HCT116 (cell line): ENCODE data around the gene IL17REL. TPM values are rescaled to one million over a fixed set of nuclear protein-coding genes. Genes with fewer than 3 reads are reported as not detected.

ENCODE experiments used
- ATAC-seq: fragments of 200-7000 bp; cut with Tn5 transposase; 2 replicates; pipeline ENCODE4 v1.9.1; 2020; ENCODE audit warnings: mild to moderate bottlenecking, moderate library complexity
- BruUV-seq: library from RNA; stranded (reverse); fragments of 400-500 nt; replicated peaks from 2 replicates; lab custom pipeline; 2021; lab: Mats Ljungman, UMichigan
- CTCF ChIA-PET: fragments of 300-600 bp; sonication (Branson Sonifier 250); formaldehyde crosslinking; loops from one replicate; lab custom pipeline; 2021; ENCODE audit warnings: antibody characterized with exemption; lab: Charles Lee
- POLR2A ChIA-PET: fragments of 300-600, 350-600 bp; sonication (Branson Sonifier 250); formaldehyde crosslinking; loops from one replicate; lab custom pipeline; 2021; ENCODE audit warnings: antibody characterized with exemption; lab: Charles Lee
- RAD21 ChIA-PET, 2 experiments: fragments of 300-600 bp; sonication (Branson Sonifier 250); formaldehyde crosslinking; loops; one replicate each; lab custom pipeline; 2023; ENCODE audit warnings: low total read pairs in 2 of 2; ENCODE audit not compliant: uncharacterized antibody in 2 of 2, unreplicated experiment in 2 of 2, low non-redundant PET in 1 of 2; lab: Charles Lee
- DNase-seq: peaks from one replicate; pipeline ENCODE4 v3.0.0-alpha.2; 2010; ENCODE audit warnings: low read depth, low spot score
- H2AFZ ChIP-seq: fragments of 200-600 bp; shearing (Covaris generic), sonication (generic); 2 replicates; pipeline ENCODE4 v1.6.1; 2017; ENCODE audit warnings: low read depth, mixed run types, mixed read lengths, antibody characterized with exemption, low read length; ENCODE audit not compliant: poor library complexity, severe bottlenecking
- H3K27ac ChIP-seq: 2 replicates; pipeline ENCODE4 v1.5.1; 2012; ENCODE audit warnings: low read depth, low read length
- H3K27me3 ChIP-seq: fragments of 200-600 bp; sonication (generic); 2 replicates; pipeline ENCODE4 v1.6.1; 2016; ENCODE audit warnings: mixed run types, low read length, mixed read lengths; ENCODE audit not compliant: insufficient read depth
- H3K36me3 ChIP-seq, 2 experiments: fragments of 200-500 bp in 1 of 2; fragments of 200-600 bp in 1 of 2; sonication (Bioruptor generic) in 1 of 2; sonication (generic) in 1 of 2; 2 replicates each; pipeline versions ENCODE4 v1.5.1 to v1.6.1; 2014 to 2016; ENCODE audit warnings: low read length in 2 of 2, inconsistent platforms in 1 of 2, mixed read lengths in 1 of 2, mixed run types in 1 of 2; ENCODE audit not compliant: insufficient read depth in 2 of 2, control insufficient read depth in 1 of 2
- H3K4me1 ChIP-seq, 2 experiments: fragments of 200-600 bp in 1 of 2; sonication (generic) in 1 of 2; 2 replicates each; pipeline versions ENCODE4 v1.5.1 to v1.6.1; 2012 to 2017; ENCODE audit warnings: low read length in 2 of 2, inconsistent platforms in 1 of 2, mild to moderate bottlenecking in 1 of 2, mixed read lengths in 1 of 2, mixed run types in 1 of 2, moderate library complexity in 1 of 2; ENCODE audit not compliant: insufficient read depth in 2 of 2, control insufficient read depth in 1 of 2
- H3K4me2 ChIP-seq: fragments of 200-600 bp; sonication (generic); 2 replicates; pipeline ENCODE4 v1.6.1; 2017; ENCODE audit warnings: mixed run types, low read length, mixed read lengths
- H3K4me3 ChIP-seq, 2 experiments: fragments of 200-600 bp in 1 of 2; sonication (generic) in 1 of 2; replicated peaks in 1 of 2; 2 replicates each; pipeline ENCODE4 v1.5.1; 2011 to 2016; ENCODE audit warnings: low read length in 2 of 2, control low read depth in 1 of 2, low read depth in 1 of 2, mild to moderate bottlenecking in 1 of 2, mixed read lengths in 1 of 2, mixed run types in 1 of 2
- H3K79me2 ChIP-seq: fragments of 200-600 bp; sonication (generic); 2 replicates; pipeline ENCODE4 v1.6.1; 2017; ENCODE audit warnings: mild to moderate bottlenecking, mixed run types, low read length, moderate library complexity, mixed read lengths; ENCODE audit not compliant: insufficient read depth
- H3K9ac ChIP-seq: fragments of 200-600 bp; sonication (generic); 2 replicates; pipeline ENCODE4 v1.6.1; 2016; ENCODE audit warnings: low read length, mixed read lengths
- H3K9me2 ChIP-seq: fragments of 200-600 bp; sonication (generic), shearing (Covaris generic); 2 replicates; pipeline ENCODE4 v1.6.1; 2017; ENCODE audit warnings: mixed run types, mild to moderate bottlenecking, moderate library complexity; ENCODE audit not compliant: insufficient read depth
- H3K9me3 ChIP-seq, 2 experiments: fragments of 200-500 bp in 1 of 2; fragments of 200-600 bp in 1 of 2; sonication (Bioruptor generic) in 1 of 2; sonication (generic) in 1 of 2; 2 replicates each; pipeline ENCODE4 v1.6.1; 2014 to 2017; ENCODE audit warnings: low read length in 2 of 2, mixed read lengths in 2 of 2, inconsistent platforms in 1 of 2, low read depth in 1 of 2, mild to moderate bottlenecking in 1 of 2, mixed run types in 1 of 2, moderate library complexity in 1 of 2; ENCODE audit not compliant: control insufficient read depth in 1 of 2, insufficient read depth in 1 of 2
- H4K20me1 ChIP-seq: fragments of 200-600 bp; sonication (generic), shearing (Covaris generic); 2 replicates; pipeline ENCODE4 v1.6.1; 2017; ENCODE audit warnings: mixed run types, mild to moderate bottlenecking, moderate library complexity; ENCODE audit not compliant: insufficient read depth
- CBX3 ChIP-seq: IDR thresholded peaks from 2 replicates; pipeline ENCODE4 v1.6.1; 2012; ENCODE audit warnings: low read depth
- CTCF ChIP-seq, 3 experiments: fragments of 200-600 bp in 1 of 3; sonication (generic) in 1 of 3; IDR thresholded peaks in 2 of 3; conservative IDR thresholded peaks in 1 of 3; 2 replicates each; pipeline ENCODE4 v1.5.1; 2012 to 2017; ENCODE audit warnings: low read depth in 2 of 3, low read length in 2 of 3, antibody characterized with exemption in 1 of 3, borderline replicate concordance in 1 of 3, control low read depth in 1 of 3, mild to moderate bottlenecking in 1 of 3, mixed read lengths in 1 of 3, mixed run types in 1 of 3, moderate library complexity in 1 of 3; ENCODE audit not compliant: insufficient read depth in 1 of 3
- ELF1 ChIP-seq: IDR thresholded peaks from 2 replicates; pipeline ENCODE4 v1.6.1; 2012; ENCODE audit warnings: low read depth, borderline replicate concordance
- JUND ChIP-seq: IDR thresholded peaks from 2 replicates; pipeline ENCODE4 v1.6.1; 2012
- MAX ChIP-seq: IDR thresholded peaks from 2 replicates; pipeline ENCODE4 v1.6.1; 2012
- POLR2AphosphoS5 ChIP-seq: IDR thresholded peaks from 2 replicates; pipeline ENCODE4 v1.6.1; 2011; ENCODE audit warnings: mild to moderate bottlenecking, low read depth, low read length, moderate library complexity
- RAD21 ChIP-seq: IDR thresholded peaks from 2 replicates; pipeline ENCODE4 v1.6.1; 2012; ENCODE audit warnings: low read depth, mild to moderate bottlenecking
- SP1 ChIP-seq: IDR thresholded peaks from 2 replicates; pipeline ENCODE4 v1.6.1; 2012; ENCODE audit warnings: low read depth
- SRF ChIP-seq: IDR thresholded peaks from 2 replicates; pipeline ENCODE4 v1.6.1; 2012; ENCODE audit warnings: low read depth
- TCF7L2 ChIP-seq: IDR thresholded peaks from 2 replicates; pipeline ENCODE4 v1.7.0; 2011; ENCODE audit warnings: borderline replicate concordance, inconsistent platforms; ENCODE audit not compliant: insufficient read depth, insufficient read length; ENCODE audit errors: extremely low read depth
- YY1 ChIP-seq: IDR thresholded peaks from 2 replicates; pipeline ENCODE4 v1.6.1; 2011; ENCODE audit warnings: low read length, low read depth, moderate library complexity, mild to moderate bottlenecking; ENCODE audit not compliant: insufficient replicate concordance; ENCODE audit errors: extremely low read depth
- ZFX ChIP-seq: fragments of 450-650 bp; IDR thresholded peaks from 2 replicates; pipeline ENCODE4 v1.6.1; 2017
- intact Hi-C: fragments of 100-400 bp; cut with micrococcal nuclease; formaldehyde crosslinking; loops from 2 replicates; pipeline ENCODE4 v1.10.0; 2022
- total RNA-seq: library from RNA; stranded (reverse); gene quantifications from one replicate; pipeline ENCODE4 v1.2.1, GENCODE V29; 2021; ENCODE audit not compliant: unreplicated experiment
- TF ChIP-seq, protein P1 (sequence below): IDR thresholded peaks from 2 replicates; pipeline ENCODE4 v1.6.1; 2012

The IL17REL gene
- total RNA-seq, 1 experiment from 2014 or later, result not detected

GRCh38 chr22:49948958-49949913 is 63.3 kb downstream of the IL17REL start:
- peak overlapping the region; percentile 48 for H3K4me2 ChIP-seq
- BruUV-seq, result no TSS peak
- no peaks in the 10 kb centered on the region for H4K20me1 ChIP-seq
- no peaks in the 10 kb centered on the region for H3K9me3 ChIP-seq
- H3K4me3 ChIP-seq, result no peak overlapping the region
- TF ChIP-seq POLR2AphosphoS5, result no peak
- TF ChIP-seq ZFX, result peak; percentile 28; the same call in 1 of the 2 replicates
- TF ChIP-seq JUND, result no peak
- DNase-seq (no peak), ATAC-seq (peak; percentile 49)
- no peaks in the 10 kb centered on the region for H3K36me3 ChIP-seq
- H3K79me2 ChIP-seq, result no peaks in the 10 kb centered on the region
- H3K9me2 ChIP-seq, result no peaks in the 10 kb centered on the region
- H3K9ac ChIP-seq, result peak overlapping the region; percentile 31
- ChIA-PET POLR2A (no interaction called here), CTCF (no interaction called here), RAD21 (no interaction called here)
- H3K27me3 ChIP-seq, result no peaks in the 10 kb centered on the region
- intact Hi-C loops, result no loop called here
- peak overlapping the region; percentile 62; the same call in 1 of the 2 replicates for H3K27ac ChIP-seq
- peaks cover 44 to 66% of the 10 kb centered on the region in 2 experiments for H3K4me1 ChIP-seq
- no peak overlapping the region for H2AFZ ChIP-seq

GRCh38 chr22:49948116-49948957 is 64.2 kb downstream of the IL17REL start:
- ChIA-PET CTCF (no interaction called here), RAD21 (no interaction called here), POLR2A (no interaction called here)
- Histone ChIP-seq H3K27me3 (no peaks in the 10 kb centered on the region), H3K27ac (peak overlapping the region; percentile 62; the same call in 1 of the 2 replicates), H3K79me2 (no peaks in the 10 kb centered on the region), H4K20me1 (no peaks in the 10 kb centered on the region), H3K4me2 (peak overlapping the region; percentile 48), H3K36me3 (no peaks in the 10 kb centered on the region), H3K4me3 (no peak overlapping the region), H3K9me2 (no peaks in the 10 kb centered on the region), H3K9me3 (no peaks in the 10 kb centered on the region), H3K9ac (peak overlapping the region; percentile 31), H2AFZ (no peak overlapping the region), H3K4me1 (peaks cover 44 to 64% of the 10 kb centered on the region in 2 experiments)
- ATAC-seq, result no peak
- intact Hi-C loops, result no loop called here
- DNase-seq, result no peak
- no TSS peak for BruUV-seq
- TF ChIP-seq, protein P1, sequence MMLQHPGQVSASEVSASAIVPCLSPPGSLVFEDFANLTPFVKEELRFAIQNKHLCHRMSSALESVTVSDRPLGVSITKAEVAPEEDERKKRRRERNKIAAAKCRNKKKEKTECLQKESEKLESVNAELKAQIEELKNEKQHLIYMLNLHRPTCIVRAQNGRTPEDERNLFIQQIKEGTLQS, result no peak
- TF ChIP-seq TCF7L2, result no peak
- no peak for TF ChIP-seq POLR2AphosphoS5
- TF ChIP-seq SRF, result no peak
- no peak for TF ChIP-seq RAD21
- no peak for TF ChIP-seq JUND
- TF ChIP-seq CBX3, result no peak
- TF ChIP-seq ELF1, result no peak
- TF ChIP-seq YY1, result no peak
- TF ChIP-seq MAX, result no peak
- TF ChIP-seq SP1, result no peak
- no peak for TF ChIP-seq CTCF (IDR thresholded peaks at IDR 0.05 in 2 of 3, conservative IDR thresholded peaks at IDR 0.05 in 1 of 3; ENCODE audit: borderline replicate concordance in 1 of 3, insufficient read depth in 1 of 3, low read depth in 2 of 3, low read length in 2 of 3)
